Stomach smooth muscle (tissue), 2 donors: ENCODE data around the gene IRAK1BP1.
"Not testable (repeated sequence)": the region's sequence is repeated elsewhere in the genome, so short reads cannot be mapped to it uniquely, and the experiment has no call there.

Source experiments
- H3K27ac ChIP-seq: one replicate; pipeline ENCODE4 v1.7.0; 2013; ENCODE audit warnings: mild to moderate bottlenecking, low read length, inconsistent platforms
- H3K27me3 ChIP-seq, 2 donors: one replicate each; pipeline ENCODE4 v1.7.0; 2013; ENCODE audit warnings: low read length in 2 of 2; ENCODE audit not compliant: insufficient read depth in 2 of 2, control insufficient read depth in 1 of 2
- H3K36me3 ChIP-seq, 2 donors: one replicate each; pipeline ENCODE4 v1.7.0; 2013; ENCODE audit warnings: low read length in 2 of 2; ENCODE audit not compliant: control insufficient read depth in 2 of 2, insufficient read depth in 2 of 2
- H3K4me1 ChIP-seq: one replicate; pipeline ENCODE4 v1.7.0; 2013; ENCODE audit warnings: low read length; ENCODE audit not compliant: control insufficient read depth, insufficient read depth
- H3K4me3 ChIP-seq, 2 donors: one replicate each; pipeline ENCODE4 v1.7.0; 2013; ENCODE audit warnings: low read length in 2 of 2
- H3K9ac ChIP-seq, 2 donors: one replicate each; pipeline ENCODE4 v1.7.0; 2013; ENCODE audit warnings: low read length in 2 of 2, mild to moderate bottlenecking in 1 of 2
- H3K9me3 ChIP-seq, 2 donors: one replicate each; pipeline ENCODE4 v1.7.0; 2013; ENCODE audit warnings: low read length in 2 of 2; ENCODE audit not compliant: control insufficient read depth in 2 of 2
- donor health status: healthy.
- donor health status: Pancreatic carcinoma.

IRAK1BP1 gene

GRCh38 chr6:78845567-78845966 lies 21.8 kb upstream of the IRAK1BP1 start:
- no peaks in the 10 kb centered on the region for H3K4me1 ChIP-seq
- H3K9ac ChIP-seq: no peak overlapping the region
- H3K27me3 ChIP-seq: no peaks in the 10 kb centered on the region
- H3K4me3 ChIP-seq: no peak overlapping the region
- no peaks in the 10 kb centered on the region for H3K9me3 ChIP-seq
- H3K36me3 ChIP-seq: no peaks in the 10 kb centered on the region
- no peak overlapping the region for H3K27ac ChIP-seq

- Histone ChIP-seq H3K4me1 (no peaks in the 10 kb centered on the region), H3K36me3 (no peaks in the 10 kb centered on the region), H3K9ac (no peak overlapping the region), H3K9me3 (no peaks in the 10 kb centered on the region), H3K4me3 (no peak overlapping the region), H3K27me3 (no peaks in the 10 kb centered on the region), H3K27ac (no peak overlapping the region)
Observed at GRCh38 chr6:78850621-78851020, 16.7 kb upstream of the IRAK1BP1 start.

GRCh38 chr6:78851156-78851555 lies 16.2 kb upstream of the IRAK1BP1 start:
- H3K27me3 ChIP-seq: no peaks in the 10 kb centered on the region
- H3K4me1 ChIP-seq: no peaks in the 10 kb centered on the region
- H3K4me3 ChIP-seq: no peak overlapping the region
- H3K9me3 ChIP-seq: no peaks in the 10 kb centered on the region
- no peak overlapping the region for H3K27ac ChIP-seq
- no peak overlapping the region for H3K9ac ChIP-seq
- no peaks in the 10 kb centered on the region for H3K36me3 ChIP-seq

GRCh38 chr6:78854546-78854945 lies 12.8 kb upstream of the IRAK1BP1 start:
- Histone ChIP-seq H3K4me1 (no peaks in the 10 kb centered on the region), H3K4me3 (no peak overlapping the region), H3K9me3 (no peaks in the 10 kb centered on the region), H3K9ac (no peak overlapping the region), H3K27ac (no peak overlapping the region), H3K27me3 (no peaks in the 10 kb centered on the region), H3K36me3 (no peaks in the 10 kb centered on the region)

- not testable (repeated sequence) for H3K9me3 ChIP-seq, H3K27ac ChIP-seq, H3K4me3 ChIP-seq, H3K27me3 ChIP-seq, H3K36me3 ChIP-seq, H3K9ac ChIP-seq, H3K4me1 ChIP-seq
Observed at GRCh38 chr6:78858339-78858938, 8.9 kb upstream of the IRAK1BP1 start.

GRCh38 chr6:78861509-78861908 lies 5.8 kb upstream of the IRAK1BP1 start:
- Histone ChIP-seq H3K9me3 (no peaks in the 10 kb centered on the region), H3K27ac (no peak overlapping the region), H3K4me3 (no peak overlapping the region), H3K27me3 (no peaks in the 10 kb centered on the region), H3K4me1 (no peaks in the 10 kb centered on the region), H3K36me3 (no peaks in the 10 kb centered on the region), H3K9ac (no peak overlapping the region)

- Histone ChIP-seq H3K27me3 (no peaks in the 10 kb centered on the region), H3K4me3 (no peak overlapping the region), H3K4me1 (no peaks in the 10 kb centered on the region), H3K27ac (no peak overlapping the region), H3K9ac (no peak overlapping the region), H3K36me3 (no peaks in the 10 kb centered on the region), H3K9me3 (no peaks in the 10 kb centered on the region)
Observed at GRCh38 chr6:78863576-78863975, 3.8 kb upstream of the IRAK1BP1 start.

GRCh38 chr6:78864957-78865356 lies 2.4 kb upstream of the IRAK1BP1 start:
- Histone ChIP-seq H3K4me3 (no peak overlapping the region), H3K9me3 (no peaks in the 10 kb centered on the region), H3K4me1 (no peaks in the 10 kb centered on the region), H3K27me3 (no peaks in the 10 kb centered on the region), H3K36me3 (no peaks in the 10 kb centered on the region), H3K9ac (no peak overlapping the region), H3K27ac (no peak overlapping the region)

- H3K4me1 ChIP-seq: no peaks in the 10 kb centered on the region
- no peak overlapping the region for H3K27ac ChIP-seq
- H3K9ac ChIP-seq: peak overlapping the region; percentile 84
- no peaks in the 10 kb centered on the region for H3K27me3 ChIP-seq
- H3K9me3 ChIP-seq: no peaks in the 10 kb centered on the region
- no peaks in the 10 kb centered on the region for H3K36me3 ChIP-seq
- peak overlapping the region; percentile 99 for H3K4me3 ChIP-seq
Observed at GRCh38 chr6:78867020-78867369, 356 bp upstream of the IRAK1BP1 start.

GRCh38 chr6:78868116-78868515 lies 765 bp downstream of the IRAK1BP1 start:
- Histone ChIP-seq H3K36me3 (no peaks in the 10 kb centered on the region), H3K4me3 (peak overlapping the region; percentile 99), H3K9ac (peak overlapping the region; percentile 84), H3K27me3 (no peaks in the 10 kb centered on the region), H3K9me3 (no peaks in the 10 kb centered on the region), H3K4me1 (no peaks in the 10 kb centered on the region), H3K27ac (peak overlapping the region; percentile 3)

GRCh38 chr6:78875505-78875904 lies 8.2 kb downstream of the IRAK1BP1 start:
- no peak overlapping the region for H3K9ac ChIP-seq
- no peaks in the 10 kb centered on the region for H3K9me3 ChIP-seq
- H3K4me3 ChIP-seq: no peak overlapping the region
- H3K4me1 ChIP-seq: no peaks in the 10 kb centered on the region
- H3K27me3 ChIP-seq: no peaks in the 10 kb centered on the region
- H3K36me3 ChIP-seq: no peaks in the 10 kb centered on the region
- no peak overlapping the region for H3K27ac ChIP-seq
